GM12872 (cell line): ENCODE measurements around the gene FOXP2.

Experiments
- CTCF ChIP-seq: IDR thresholded peaks from 3 replicates; pipeline ENCODE4 v1.5.1; 2011; ENCODE audit warnings: low read depth, mild to moderate bottlenecking, low read length, moderate library complexity; ENCODE audit not compliant: insufficient read depth

The FOXP2 gene

GRCh38 chr7:114741911-114742310 lies 327.3 kb downstream of the FOXP2 start:
- TF ChIP-seq CTCF = no peak
